ENCODE data around the gene RNF169. TPM values are rescaled to one million over a fixed set of nuclear protein-coding genes. Genes with fewer than 3 reads are reported as not detected.

RNF169 gene
- total RNA-seq, 1 experiment from 2014 or later = 13.0 TPM

GRCh38 chr11:74710281-74710938 lies 38.2 kb upstream of the RNF169 start:
- Histone ChIP-seq H3K9me3 (ENCODE audit: control insufficient read depth, low read depth, low read length) (no peaks in the 10 kb centered on the region), H4K20me1 (ENCODE audit: control insufficient read depth, insufficient read depth, insufficient read length) (no peaks in the 10 kb centered on the region), H3K27me3 (ENCODE audit: insufficient read depth, low read length) (no peaks in the 10 kb centered on the region), H3K9ac (ENCODE audit: extremely low read depth, insufficient read length, low read length) (no peak overlapping the region), H3K23me2 (ENCODE audit: insufficient read length, low read depth, low read length, poor library complexity, severe bottlenecking) (no peaks in the 10 kb centered on the region), H2AFZ (ENCODE audit: low read length) (no peak overlapping the region), H2BK12ac (ENCODE audit: insufficient read length, low read depth, low read length) (no peak overlapping the region), H3K79me2 (ENCODE audit: insufficient read depth, low read length) (no peaks in the 10 kb centered on the region), H4K91ac (ENCODE audit: insufficient read length, low read depth, low read length) (no peak overlapping the region), H4K8ac (replicated peaks; ENCODE audit: insufficient read length, low read depth, low read length) (no peak overlapping the region), H2AK5ac (ENCODE audit: insufficient read length, low read length) (no peak overlapping the region), H2BK15ac (ENCODE audit: low read depth, low read length) (no peak overlapping the region), H3K56ac (ENCODE audit: insufficient read length, low read depth, low read length) (no peak overlapping the region), H3K18ac (ENCODE audit: insufficient read length, low read depth, low read length) (peak overlapping the region; percentile 1), H3K4me1 (ENCODE audit: insufficient read depth, low read length) (no peaks in the 10 kb centered on the region), H3K4ac (ENCODE audit: low read depth, low read length) (no peak overlapping the region), H3K14ac (ENCODE audit: insufficient read depth, low read length) (no peak overlapping the region), H2BK120ac (ENCODE audit: low read depth, low read length, poor library complexity, severe bottlenecking) (no peak overlapping the region), H3K4me2 (ENCODE audit: insufficient read depth, insufficient read length, low read length) (no peak overlapping the region), H3K23ac (ENCODE audit: insufficient read length, low read depth, low read length) (no peak overlapping the region), H4K5ac (ENCODE audit: insufficient read length, low read depth, low read length) (no peak overlapping the region), H3K27ac (ENCODE audit: insufficient read length, low read depth, low read length) (no peak overlapping the region), H2BK20ac (ENCODE audit: low read depth, low read length, poor library complexity, severe bottlenecking) (no peak overlapping the region), H2BK5ac (ENCODE audit: insufficient read length, low read length) (no peak overlapping the region), H3T11ph (ENCODE audit: low read length) (no peak overlapping the region), H3K79me1 (ENCODE audit: insufficient read depth, low read depth, low read length, poor library complexity, severe bottlenecking) (no peaks in the 10 kb centered on the region)
- no peaks in the 10 kb centered on the region for H3K9me3 Mint-ChIP-seq
- no peak for DNase-seq
- no peak for TF ChIP-seq CTCF (conservative IDR thresholded peaks at IDR 0.05)
- peaks cover 11 to 16% of the 10 kb centered on the region in 2 experiments for H3K4me1 Mint-ChIP-seq
- peaks cover 9% of the 10 kb centered on the region for H3K27me3 Mint-ChIP-seq (ENCODE audit: low read depth)
- peak overlapping the region; percentile 19 to 73 (median 35); a peak in 4 of 7 replicates for H3K27ac Mint-ChIP-seq
- no peaks in the 10 kb centered on the region for H3K36me3 Mint-ChIP-seq (ENCODE audit: insufficient read depth in 1 of 3, low read depth in 3 of 3)
- no peak overlapping the region for H3K4me3 Mint-ChIP-seq
- no CpG with 5 or more reads among the region's 8 CpGs for WGBS (ENCODE audit: extremely low coverage, insufficient read length, low lambda C conversion rate)

Measured in H9 (cell line).